ENCODE data around the gene TMEM255B.
"Not testable (repeated sequence)": the region's sequence is repeated elsewhere in the genome, so short reads cannot be mapped to it uniquely, and the experiment has no call there.

TMEM255B gene

DNA sequence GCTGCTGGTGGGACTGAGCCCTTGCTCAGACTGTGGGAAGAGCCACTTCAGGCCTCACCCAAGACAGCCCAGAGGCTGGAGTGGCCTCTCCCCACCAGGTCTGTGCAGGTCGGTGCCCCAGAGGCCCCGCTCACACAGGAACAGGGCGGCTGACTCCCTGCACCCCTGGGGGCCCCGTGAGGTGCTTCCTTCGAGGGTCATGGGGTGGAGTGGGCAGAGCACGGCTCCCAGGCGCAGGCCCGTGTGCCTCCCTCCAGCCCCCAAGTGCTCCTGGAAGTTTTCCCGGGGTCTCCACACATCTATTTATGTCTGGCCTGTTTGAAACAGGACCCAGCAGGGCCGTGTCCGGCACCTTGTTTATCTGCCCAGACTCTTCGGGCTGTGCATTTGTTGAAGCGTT, 9.5 kb upstream of the TMEM255B start:
- no peak for DNase-seq (ENCODE audit: low read depth in 3 of 3)

DNA sequence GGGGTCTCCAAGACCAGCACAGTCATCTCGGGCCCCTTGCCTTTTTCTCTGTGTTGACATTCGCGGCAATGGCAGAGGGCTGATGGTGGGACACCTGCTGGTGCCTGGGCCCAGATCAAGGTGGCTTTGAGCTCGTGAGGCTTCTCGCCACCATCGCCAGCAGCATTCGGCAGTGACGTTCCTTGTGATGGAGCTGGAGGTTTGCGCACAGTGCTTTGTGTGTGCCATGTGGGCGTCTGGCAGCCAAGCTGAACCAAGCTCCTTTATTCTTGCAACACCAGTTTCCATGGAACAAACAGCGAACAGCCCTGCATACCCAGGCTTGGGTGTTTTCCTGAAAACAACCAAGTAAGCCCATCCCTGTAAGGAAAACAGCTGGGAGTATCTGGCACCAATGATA, 9.1 kb upstream of the TMEM255B start:
- DNase-seq (ENCODE audit: low read depth in 3 of 3): no peak

DNA sequence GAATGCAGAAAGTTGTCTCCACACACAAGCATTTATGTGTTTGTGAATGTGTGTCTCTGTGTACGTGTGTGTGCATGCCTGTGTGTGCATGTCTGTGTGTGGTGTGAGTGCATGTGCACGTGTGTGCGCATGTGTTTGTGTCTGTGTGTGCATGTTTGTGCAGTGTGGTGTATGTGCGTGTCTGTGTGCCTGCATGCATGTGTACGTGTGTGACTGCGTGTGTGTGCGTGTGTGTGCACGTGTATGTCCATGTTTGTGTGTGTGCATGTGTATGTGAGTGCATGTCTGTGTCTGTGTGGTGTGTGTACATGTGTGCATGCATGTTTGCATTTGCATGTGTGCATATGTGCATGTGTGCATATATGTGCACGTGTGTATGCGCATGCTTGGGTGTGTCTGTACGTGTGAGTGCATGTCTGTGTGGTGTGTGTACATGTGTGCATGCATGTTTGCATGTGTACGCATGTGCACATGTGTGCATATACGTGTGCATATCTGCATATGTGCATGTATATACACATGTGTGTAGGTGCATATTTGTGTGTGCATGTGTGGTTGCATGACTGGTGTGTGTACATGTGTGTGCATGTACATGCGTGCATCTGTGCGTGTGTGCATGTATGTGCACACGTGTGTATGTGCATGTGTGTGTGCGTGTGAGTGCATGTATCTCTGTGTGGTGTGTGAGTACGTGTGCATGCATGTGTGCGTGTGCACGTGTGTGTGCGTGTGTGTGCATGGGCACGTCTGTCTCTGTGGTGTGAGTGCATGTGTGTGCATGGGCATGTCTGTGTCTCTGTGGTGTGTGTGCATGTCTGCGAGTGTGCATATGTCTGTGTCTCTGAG, 8.2 kb upstream of the TMEM255B start:
- no peak for DNase-seq (ENCODE audit: low read depth in 3 of 3)

DNA sequence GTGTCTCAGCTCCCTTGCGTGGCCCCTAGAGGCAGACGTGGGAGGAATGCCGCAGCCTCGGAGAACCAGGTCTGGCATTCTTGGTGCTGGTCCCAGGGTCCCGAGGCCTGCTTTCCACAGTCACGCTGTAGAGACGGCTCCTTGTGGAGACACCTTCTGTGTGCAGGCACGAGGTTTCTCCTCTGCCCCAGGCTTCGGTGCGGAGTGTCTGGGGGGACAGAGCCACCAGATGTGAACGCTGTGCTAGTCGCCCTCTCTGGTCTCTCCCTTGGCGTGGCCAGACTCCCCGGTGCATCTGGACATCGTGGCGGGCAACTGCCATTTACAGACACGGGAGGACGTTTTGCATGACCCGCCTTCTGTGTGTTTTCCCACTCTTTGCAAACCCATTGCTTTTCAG, 7.5 kb upstream of the TMEM255B start:
- DNase-seq (ENCODE audit: low read depth in 3 of 3): no peak

DNA sequence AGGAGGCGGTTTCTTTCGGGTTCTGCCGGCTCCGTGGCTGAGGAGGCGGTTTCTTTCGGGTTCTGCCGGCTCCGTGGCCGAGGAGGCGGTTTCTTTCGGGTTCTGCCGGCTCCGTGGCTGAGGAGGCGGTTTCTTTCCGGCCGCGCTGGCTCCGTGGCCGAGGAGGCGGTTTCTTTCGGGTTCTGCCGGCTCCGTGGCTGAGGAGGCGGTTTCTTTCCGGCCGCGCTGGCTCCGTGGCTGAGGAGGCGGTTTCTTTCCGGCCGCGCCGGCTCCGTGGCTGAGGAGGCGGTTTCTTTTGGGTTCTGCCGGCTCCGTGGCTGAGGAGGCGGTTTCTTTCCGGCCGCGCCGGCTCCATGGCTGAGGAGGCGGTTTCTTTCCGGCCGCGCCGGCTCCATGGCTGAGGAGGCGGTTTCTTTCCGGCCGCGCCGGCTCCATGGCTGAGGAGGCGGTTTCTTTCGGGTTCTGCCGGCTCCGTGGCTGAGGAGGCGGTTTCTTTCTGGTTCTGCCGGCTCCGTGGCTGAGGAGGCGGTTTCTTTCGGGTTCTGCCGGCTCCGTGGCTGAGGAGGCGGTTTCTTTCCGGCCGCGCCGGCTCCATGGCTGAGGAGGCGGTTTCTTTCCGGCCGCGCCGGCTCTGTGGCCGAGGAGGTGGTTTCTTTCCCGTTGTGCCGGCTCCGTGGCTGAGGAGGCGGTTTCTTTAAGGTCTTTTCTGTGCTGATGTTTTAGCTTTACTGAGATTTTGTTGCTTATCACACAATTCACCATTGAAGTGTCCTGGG, 6.6 kb upstream of the TMEM255B start:
- DNase-seq (ENCODE audit: low read depth in 3 of 3): not testable (repeated sequence)

DNA sequence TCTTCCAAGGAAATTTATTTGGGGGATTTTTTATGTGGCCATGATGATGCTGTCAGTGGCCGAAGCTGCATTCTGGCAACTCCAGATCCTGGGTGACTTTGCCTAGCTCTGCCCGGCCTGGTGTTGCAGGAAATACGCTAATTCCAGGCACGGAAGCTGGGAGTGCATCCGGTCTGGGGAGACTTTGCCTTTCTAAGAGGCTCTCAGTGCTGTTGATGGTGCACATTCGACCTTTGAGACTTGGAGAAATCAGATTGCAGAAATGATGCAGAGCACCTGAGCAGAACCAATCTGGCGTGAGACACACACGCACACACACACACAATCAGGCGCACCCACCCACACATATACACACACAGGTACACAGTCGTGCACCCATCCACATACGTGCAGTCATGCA, 5.9 kb upstream of the TMEM255B start:
- no peak for DNase-seq (ENCODE audit: low read depth in 3 of 3)

DNA sequence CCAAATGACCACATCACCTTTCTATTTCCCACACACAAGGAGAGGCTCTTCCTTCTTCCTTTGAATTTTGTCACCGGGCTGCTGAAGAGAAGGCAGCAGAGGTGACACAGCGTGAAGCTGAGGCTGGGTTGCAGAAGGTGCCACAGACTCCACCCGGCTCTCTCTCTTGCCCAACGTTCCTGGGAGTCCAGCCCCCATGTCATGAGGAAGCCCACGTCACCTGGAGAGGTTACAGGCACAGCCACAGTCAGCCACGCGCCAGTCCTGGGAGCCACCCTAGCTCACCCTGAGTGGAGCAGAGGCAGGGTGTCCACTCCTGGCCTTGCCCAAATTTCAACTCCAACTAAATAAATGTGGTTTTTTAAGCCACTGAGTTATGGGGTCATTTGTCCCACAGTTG, 4.8 kb upstream of the TMEM255B start:
- DNase-seq (ENCODE audit: low read depth in 3 of 3): no peak

DNA sequence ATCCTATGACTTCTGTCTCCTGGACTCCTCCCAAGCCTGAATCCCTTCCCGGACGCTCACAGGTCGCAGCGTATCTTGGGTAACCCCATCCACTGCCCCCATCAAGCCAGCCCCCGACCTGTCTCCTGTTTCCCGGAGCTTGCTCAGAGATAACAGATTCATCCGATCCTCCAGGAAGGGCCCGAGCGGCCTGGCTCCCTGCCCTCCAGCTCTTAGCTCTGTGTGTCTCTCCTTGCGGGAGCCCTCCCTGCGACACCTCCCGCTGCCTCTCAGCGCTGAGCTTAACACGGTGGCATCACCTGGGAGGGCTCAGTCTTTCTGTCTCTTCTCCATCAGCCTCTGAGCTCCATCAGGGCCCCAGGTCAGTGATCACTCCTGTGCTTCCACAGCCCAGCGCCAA, 4.3 kb upstream of the TMEM255B start:
- no peak for DNase-seq (ENCODE audit: low read depth in 3 of 3)

DNA sequence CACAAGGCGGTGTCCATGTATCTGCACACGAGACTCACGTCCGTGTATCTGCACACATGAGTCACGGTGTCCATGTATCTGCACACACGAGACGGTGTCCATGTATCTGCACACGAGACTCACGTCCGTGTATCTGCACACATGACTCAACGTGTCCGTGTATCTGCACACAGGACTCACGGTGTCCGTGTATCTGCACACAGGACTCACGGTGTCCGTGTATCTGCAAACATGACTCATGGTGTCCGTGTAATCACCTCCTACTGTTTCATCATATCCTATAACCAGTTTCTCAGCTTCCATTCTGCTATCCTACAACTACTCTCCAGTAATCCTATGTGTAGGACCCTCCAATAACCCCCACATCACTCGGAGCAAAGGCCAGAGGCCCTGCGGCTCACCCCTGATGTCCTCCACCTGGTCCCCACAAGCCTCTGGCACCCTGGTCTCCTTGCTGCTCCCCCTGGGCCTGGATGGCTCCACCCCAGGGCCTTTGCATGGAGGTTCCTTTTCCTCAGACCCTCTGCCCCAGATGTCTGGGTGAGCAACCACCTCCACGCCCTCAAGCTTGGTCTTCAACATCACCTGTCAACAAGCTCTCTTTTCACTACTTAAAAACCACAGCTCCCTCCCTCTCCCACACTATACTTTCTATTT, 2.5 kb upstream of the TMEM255B start:
- DNase-seq (ENCODE audit: low read depth in 3 of 3): no peak

DNA sequence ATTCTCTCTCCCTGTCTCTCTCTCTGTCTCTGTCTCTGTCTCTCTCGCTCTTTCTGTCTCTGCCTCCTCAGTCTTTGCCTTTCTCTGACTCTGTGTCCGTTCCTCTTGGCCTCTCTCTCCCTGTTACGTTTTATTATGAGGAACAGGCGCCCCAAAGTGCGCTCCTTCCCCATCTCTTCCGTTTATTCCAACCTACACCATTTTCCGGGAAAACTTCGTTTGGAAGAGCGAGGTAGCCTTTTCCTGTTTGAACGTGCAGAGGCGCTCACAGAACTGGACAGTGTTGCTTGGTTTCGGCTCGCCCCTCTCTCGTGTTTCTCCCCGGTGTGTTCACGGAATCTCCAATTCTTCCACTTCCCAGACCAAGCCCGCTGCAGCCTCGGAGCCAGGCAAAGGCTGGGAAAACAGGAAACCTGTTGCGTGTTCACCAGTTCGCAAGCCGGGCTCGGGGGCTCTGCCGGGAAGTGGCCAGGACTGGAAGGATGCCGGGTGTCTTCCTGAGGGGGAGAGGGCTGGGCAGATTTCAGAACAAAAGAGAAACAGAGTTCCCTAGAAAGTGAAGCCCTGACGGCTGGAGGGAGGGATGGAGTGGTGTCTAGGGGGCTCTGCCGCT, 605 bp downstream of the TMEM255B start:
- DNase-seq (ENCODE audit: low read depth in 3 of 3): no peak

DNA sequence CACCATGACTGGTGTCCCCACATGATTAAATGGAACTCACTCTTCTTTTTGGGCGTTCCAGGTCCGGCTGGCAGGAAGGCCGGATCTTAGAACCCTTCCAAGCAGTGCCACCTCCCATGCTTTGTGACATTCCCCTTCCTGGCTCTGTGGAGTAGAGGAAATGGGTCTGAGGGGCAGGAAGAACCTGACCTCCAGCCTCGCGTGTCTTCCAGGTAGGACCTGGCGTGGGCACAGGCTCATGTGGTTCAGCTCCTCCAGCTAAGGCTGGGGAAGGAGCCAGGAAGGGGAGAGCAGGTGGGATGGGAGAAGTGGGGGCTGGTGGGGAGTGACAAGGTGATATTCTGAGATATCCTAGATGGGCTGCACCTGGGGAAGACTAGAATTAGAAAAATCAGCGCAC, 2.1 kb downstream of the TMEM255B start:
- DNase-seq (ENCODE audit: low read depth in 3 of 3): no peak

DNA sequence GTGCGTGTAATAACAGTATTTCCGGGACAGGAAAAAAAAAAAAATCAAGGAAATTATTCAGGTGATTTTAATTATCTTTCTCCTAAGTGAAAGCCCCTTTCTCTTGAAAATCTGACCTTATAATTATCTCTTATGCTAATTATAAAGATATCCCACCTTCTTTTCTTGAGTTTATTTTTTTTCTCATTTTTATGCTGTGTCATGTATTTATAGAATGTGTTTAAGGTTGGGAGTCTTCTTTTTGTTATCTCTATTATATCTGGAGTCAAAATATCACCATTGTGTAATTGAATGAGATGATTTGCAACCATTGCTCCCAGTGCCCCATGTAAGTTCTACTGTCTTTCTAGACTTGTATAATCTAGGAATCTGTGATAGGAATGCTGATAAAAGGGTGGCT, 3.0 kb downstream of the TMEM255B start:
- no peak for DNase-seq (ENCODE audit: low read depth in 3 of 3)

DNA sequence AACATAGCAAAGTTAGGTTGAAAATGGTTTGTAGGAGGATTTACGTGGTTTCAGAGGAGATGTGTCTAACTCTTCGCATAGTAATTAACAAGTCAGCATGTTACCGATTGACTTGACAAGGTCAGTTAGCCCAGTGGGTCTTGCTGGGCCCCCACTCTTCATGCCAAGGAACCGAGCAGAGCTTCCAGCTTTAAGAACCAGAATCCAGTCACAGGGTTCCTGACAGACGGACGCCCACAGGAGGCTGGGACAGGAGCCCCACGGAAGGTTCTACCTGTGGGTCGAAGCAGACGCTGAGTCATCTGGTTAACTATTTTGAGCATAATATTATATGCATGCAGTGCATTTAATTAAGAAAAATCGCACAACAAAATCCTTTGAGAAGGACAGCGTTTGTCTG, 3.5 kb downstream of the TMEM255B start:
- no peak for DNase-seq (ENCODE audit: low read depth in 3 of 3)

DNA sequence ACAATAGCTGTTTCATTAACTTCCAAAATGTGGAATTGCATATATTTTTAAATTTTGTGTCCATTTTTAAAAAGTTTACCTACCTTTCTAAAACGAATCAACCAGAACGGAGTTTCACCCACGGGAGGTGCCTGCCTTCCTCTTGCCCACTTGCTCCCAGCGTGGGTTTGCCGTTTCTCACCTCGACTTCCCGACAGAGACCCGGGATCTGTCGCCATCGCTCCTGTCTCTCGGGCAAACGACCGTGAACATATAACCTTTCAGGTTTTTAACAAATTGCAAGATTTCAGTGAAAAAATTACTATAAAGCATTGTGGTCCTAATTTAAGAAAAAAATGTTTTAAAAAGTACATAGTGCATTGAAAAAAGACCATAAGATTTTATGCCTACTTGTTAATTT, 4.2 kb downstream of the TMEM255B start:
- no peak for DNase-seq (ENCODE audit: low read depth in 3 of 3)

DNA sequence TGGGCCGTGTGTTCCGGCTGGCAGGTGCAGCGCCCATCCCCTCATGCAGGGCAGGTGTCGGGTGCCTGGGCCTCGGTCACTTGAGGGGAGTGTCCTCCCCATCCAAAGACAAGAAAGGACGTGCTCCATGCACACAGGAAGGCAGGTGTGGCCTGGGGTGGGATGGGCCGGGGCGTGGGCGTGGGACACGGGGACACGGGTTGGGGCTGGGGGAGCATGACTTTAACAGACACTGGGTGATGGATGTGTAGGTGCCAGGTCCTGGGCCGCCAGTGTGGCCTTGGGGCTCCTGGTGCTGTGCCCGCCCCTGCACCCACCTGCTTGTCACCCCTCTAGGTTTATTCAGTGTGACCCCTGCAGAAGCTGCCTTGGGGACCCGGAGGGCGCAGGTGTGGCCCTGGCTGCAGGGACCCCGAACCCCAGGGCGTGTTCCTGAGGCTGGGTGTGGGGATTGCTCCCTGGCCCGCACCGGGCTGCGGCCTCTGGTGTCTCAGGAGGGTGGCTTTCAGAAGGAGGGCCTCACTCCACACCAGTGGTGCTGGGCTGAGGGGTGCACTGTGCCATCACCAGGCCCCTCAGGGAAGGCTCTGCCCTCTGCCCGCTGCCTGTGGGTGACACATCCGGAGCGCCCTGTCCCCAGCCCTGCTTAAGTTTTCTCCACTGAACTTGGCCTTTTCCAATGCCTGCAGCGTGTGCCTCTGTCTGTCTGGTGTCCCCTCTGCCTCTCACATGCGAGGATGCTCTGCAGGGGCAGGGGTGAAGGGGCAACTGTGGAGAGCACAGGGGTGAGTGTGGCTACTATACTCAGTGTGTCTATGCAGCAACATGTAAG, 5.2 kb downstream of the TMEM255B start:
- no peak for DNase-seq (ENCODE audit: low read depth in 3 of 3)

DNA sequence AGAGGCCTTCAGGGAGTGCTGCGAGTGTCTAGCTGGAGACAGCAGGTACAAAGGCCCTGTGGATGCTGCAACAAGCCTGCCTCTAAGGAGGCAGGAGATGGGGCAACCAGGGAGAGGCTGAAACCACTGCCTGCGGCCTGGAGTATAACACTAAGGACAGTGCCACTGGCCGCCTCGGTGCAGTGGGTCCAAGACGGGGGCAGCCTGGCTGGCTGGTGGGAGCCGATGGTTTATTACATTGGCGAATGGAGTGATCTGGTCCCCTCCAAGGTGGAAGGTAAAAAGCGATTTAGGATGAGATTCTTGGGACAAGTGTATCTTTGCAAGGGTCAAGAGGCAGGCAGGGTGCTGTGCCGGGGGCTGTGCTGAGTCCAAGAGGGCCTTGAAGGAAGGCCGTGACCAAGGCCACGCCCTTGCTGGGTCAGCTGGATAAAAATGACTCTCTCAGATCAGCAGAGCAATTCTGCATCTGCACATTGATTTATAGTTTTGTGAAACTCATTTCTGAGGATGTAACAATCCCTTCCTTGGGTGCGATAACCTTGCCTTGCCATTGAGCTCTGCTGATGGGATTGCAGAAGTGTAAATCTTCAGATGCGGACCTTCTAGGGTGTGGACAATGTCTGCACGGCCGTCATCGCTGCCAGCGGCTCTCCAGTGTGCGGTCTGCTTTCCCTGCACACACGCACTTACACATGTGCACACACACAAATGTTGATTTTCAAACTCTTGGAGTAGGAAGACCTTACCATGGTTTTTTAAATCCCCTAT, 6.0 kb downstream of the TMEM255B start:
- DNase-seq (ENCODE audit: low read depth in 3 of 3): no peak

DNA sequence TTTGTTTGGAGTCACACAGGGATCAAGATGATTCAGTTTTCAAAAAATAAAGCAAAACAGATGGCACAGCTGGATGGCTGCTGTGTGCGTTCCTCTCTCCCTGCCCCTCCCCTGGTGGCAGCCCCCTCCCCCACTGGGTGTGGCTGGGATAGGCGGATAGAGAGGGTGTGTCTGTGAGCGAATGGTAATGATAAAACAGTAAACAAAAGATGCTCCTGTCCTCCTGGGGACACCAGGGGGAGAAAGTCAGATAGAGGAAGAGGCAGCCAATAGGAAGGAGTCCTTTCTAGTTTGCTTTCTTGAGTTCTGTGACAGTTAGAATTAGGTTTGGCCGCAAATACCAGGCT, 6.5 kb downstream of the TMEM255B start:
- DNase-seq (ENCODE audit: low read depth in 3 of 3): no peak

DNA sequence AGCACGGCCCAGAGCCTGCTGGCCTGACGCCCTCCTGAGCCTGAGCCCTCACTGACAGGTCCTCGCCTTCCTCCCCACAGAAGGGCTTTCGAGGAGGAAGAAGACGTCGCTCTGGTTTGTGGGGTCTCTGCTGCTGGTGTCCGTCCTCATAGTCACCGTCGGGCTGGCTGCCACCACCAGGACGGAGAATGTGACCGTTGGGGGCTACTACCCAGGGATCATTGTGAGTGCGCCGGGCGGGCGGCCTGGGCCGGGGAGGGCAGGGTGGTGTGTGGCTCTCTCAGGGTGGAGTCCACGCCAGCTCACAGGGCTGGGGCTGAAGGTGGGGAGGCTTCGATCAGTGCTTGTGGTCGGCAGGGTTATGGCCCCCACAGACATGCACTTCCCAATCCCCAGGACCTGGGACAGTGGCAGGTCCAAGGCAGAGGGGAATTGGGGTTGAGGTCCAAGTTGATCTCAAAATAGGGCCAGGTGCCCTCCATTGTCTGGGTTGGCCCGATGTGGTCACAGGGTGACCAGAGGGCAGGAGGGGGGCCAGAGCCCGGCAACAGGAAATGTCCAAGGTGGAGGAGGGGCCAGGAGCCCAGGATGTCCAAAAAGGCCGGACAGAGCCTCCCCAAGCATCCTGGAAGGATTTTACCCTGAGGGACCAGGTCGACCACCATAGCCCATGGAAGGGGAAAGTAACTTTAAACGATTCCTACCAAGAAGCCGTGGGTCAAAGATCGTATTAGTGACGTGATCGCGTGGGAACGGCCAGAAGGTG, 7.2 kb downstream of the TMEM255B start:
- no peak for DNase-seq (ENCODE audit: low read depth in 3 of 3)

DNA sequence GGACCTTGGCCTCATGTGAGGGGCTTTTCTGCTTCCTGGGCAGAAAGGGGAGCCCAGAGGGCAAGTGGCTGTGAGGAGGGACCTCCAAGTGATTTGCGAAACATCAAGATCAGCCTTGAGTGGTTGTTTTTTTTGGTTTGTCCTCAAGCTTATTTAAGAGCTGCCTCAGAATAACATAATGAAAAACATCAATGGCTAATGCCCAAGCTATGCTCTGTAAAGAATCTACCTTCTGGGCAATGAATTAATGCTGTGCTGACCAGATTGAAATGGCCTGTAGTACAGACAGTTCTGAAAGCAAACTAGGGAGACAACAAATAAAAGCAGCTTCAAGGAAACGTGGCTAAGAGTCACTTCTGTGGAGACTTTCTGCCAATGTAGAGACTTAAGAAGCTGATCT, 8.3 kb downstream of the TMEM255B start:
- DNase-seq (ENCODE audit: low read depth in 3 of 3): no peak
